Upper lobe of left lung (tissue), 6 donors: ENCODE results near the gene SH3YL1. TPM values are rescaled to one million over a fixed set of nuclear protein-coding genes. Genes with fewer than 3 reads are reported as not detected.

Source experiments
- ATAC-seq, 2 donors: fragments of 200-7000 bp; cut with Tn5 transposase; one replicate each; pipeline ENCODE4 v1.9.1; 2022; ENCODE audit warnings: mild to moderate bottlenecking in 2 of 2, moderate library complexity in 2 of 2; ENCODE audit not compliant: low FRiP score in 2 of 2
- DNase-seq, 2 donors: peaks; one replicate each; pipeline ENCODE4 v3.0.0-alpha.2; 2019 to 2020
- H3K27ac ChIP-seq, 4 donors: fragments of 200-600 bp; sonication (generic); one replicate each; pipeline ENCODE4 v1.5.1; 2016 to 2019
- H3K27me3 ChIP-seq, 4 donors: fragments of 200-600 bp; sonication (generic); one replicate each; pipeline ENCODE4 v1.5.1; 2017 to 2019
- H3K36me3 ChIP-seq, 4 donors: fragments of 200-600 bp; sonication (generic); one replicate each; pipeline ENCODE4 v1.5.1; 2016 to 2019
- H3K4me1 ChIP-seq, 4 donors: fragments of 200-600 bp; sonication (generic); one replicate each; pipeline ENCODE4 v1.5.1; 2018 to 2019
- H3K4me3 ChIP-seq, 4 donors: fragments of 200-600 bp; sonication (generic); one replicate each; pipeline ENCODE4 v1.5.1; 2017 to 2019; ENCODE audit warnings: mild to moderate bottlenecking in 2 of 4, moderate library complexity in 1 of 4
- H3K9me3 ChIP-seq, 4 donors: fragments of 200-600 bp; sonication (generic); one replicate each; pipeline ENCODE4 v1.5.1; 2018 to 2019
- EP300 ChIP-seq, 4 donors: sonication (generic); formaldehyde crosslinking; IDR thresholded peaks; one replicate each; pipeline ENCODE4 v1.5.1; 2017; ENCODE audit warnings: antibody characterized with exemption in 4 of 4, control low read depth in 2 of 4
- POLR2A ChIP-seq, 4 donors: fragments of 450-650 bp; IDR thresholded peaks; one replicate each; pipeline ENCODE4 v1.5.1; 2016 to 2017; ENCODE audit warnings: antibody characterized with exemption in 4 of 4, mild to moderate bottlenecking in 2 of 4
- POLR2AphosphoS5 ChIP-seq, 2 donors: sonication (generic); formaldehyde crosslinking; IDR thresholded peaks; one replicate each; pipeline ENCODE4 v1.5.1; 2017; ENCODE audit warnings: antibody characterized with exemption in 2 of 2
- WGBS, 2 donors: methylation state at CpG; one replicate each; pipeline ENCODE4 v1.1.5; 2017 to 2018; 5-methylcytosine and 5-hydroxymethylcytosine counted together
- total RNA-seq, 6 donors: library from RNA; depleted of rRNA in 4 of 6; stranded (reverse); fragments of >200 nt in 4 of 6; gene quantifications; one replicate each; pipeline versions ENCODE4 v1.1.0 to v1.2.1, GENCODE V29; 2016 to 2021
- TF ChIP-seq, protein P1 (sequence below), 6 experiments: fragments of 450-650 bp in 4 of 6; fragments of 200-600 bp in 2 of 6; sonication (generic) in 2 of 6; IDR thresholded peaks; one replicate each; pipeline ENCODE4 v1.5.1; 2016 to 2019; ENCODE audit warnings: antibody characterized with exemption in 6 of 6
- donor health status: DM: no; HTN: no; CAD: no; lungs with moderate emphysema.
- donor health status: DM: no; HTN: yes; CAD: no; lungs with severe emphysema.

Gene SH3YL1
- total RNA-seq, 6 donors from 2014 or later = 30.5 to 140 (median 89.2) TPM

- H3K27ac ChIP-seq = no peak overlapping the region
- TF ChIP-seq EP300 (IDR thresholded peaks at IDR 0.05) (no peak), POLR2AphosphoS5 (IDR thresholded peaks at IDR 0.05) (no peak), POLR2A (IDR thresholded peaks at IDR 0.05) (no peak)
- TF ChIP-seq, protein P1, sequence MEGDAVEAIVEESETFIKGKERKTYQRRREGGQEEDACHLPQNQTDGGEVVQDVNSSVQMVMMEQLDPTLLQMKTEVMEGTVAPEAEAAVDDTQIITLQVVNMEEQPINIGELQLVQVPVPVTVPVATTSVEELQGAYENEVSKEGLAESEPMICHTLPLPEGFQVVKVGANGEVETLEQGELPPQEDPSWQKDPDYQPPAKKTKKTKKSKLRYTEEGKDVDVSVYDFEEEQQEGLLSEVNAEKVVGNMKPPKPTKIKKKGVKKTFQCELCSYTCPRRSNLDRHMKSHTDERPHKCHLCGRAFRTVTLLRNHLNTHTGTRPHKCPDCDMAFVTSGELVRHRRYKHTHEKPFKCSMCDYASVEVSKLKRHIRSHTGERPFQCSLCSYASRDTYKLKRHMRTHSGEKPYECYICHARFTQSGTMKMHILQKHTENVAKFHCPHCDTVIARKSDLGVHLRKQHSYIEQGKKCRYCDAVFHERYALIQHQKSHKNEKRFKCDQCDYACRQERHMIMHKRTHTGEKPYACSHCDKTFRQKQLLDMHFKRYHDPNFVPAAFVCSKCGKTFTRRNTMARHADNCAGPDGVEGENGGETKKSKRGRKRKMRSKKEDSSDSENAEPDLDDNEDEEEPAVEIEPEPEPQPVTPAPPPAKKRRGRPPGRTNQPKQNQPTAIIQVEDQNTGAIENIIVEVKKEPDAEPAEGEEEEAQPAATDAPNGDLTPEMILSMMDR (IDR thresholded peaks at IDR 0.05) = no peak
- DNase-seq (no peak), ATAC-seq (no peak)
- no peak overlapping the region for H3K4me3 ChIP-seq
- peaks cover 11 to 22% (median 18%) of the 10 kb centered on the region in 4 donors for H3K4me1 ChIP-seq
- H3K36me3 ChIP-seq = no peaks in the 10 kb centered on the region
- no peaks in the 10 kb centered on the region for H3K9me3 ChIP-seq
- 76 to 82% methylated on average over 3 of the region's 3 CpGs for WGBS, 2 donors
- no peaks in the 10 kb centered on the region for H3K27me3 ChIP-seq
Measured at GRCh38 chr2:257429-257828, 6.4 kb downstream of the SH3YL1 start.

DNA sequence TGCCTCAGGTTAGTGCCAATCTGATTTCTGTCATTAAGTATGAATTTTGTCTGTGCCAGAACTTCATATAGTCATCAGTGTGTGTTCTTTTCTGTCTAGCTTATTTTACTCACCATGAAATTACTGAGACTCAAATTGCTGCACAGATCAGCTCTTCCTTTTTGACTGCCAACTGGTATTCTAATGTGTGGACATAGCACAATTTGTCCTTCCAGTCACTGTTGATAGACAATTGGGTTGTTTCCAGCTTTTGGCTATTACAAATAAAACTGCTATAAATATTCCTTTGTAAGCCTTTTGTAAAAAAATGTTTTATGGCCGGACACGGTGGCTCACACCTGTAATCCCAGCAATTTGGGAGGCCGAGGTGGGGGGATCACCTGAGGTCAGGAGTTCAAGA is 7.7 kb downstream of the SH3YL1 start:
- DNase-seq (no peak), ATAC-seq (no peak)
- 77 to 91% methylated on average over 3 of the region's 3 CpGs for WGBS, 2 donors
- Histone ChIP-seq H3K9me3 (no peaks in the 10 kb centered on the region), H3K36me3 (peaks cover 0 to 4% (median 0%) of the 10 kb centered on the region in 4 donors), H3K27ac (no peak overlapping the region), H3K4me1 (peaks cover 0 to 11% (median 10%) of the 10 kb centered on the region in 4 donors), H3K4me3 (no peak overlapping the region), H3K27me3 (no peaks in the 10 kb centered on the region)
- TF ChIP-seq POLR2A (IDR thresholded peaks at IDR 0.05) = no peak
- TF ChIP-seq, protein P1 (IDR thresholded peaks at IDR 0.05) = no peak
- TF ChIP-seq EP300 (IDR thresholded peaks at IDR 0.05) = no peak
- TF ChIP-seq POLR2AphosphoS5 (IDR thresholded peaks at IDR 0.05) = no peak

DNA sequence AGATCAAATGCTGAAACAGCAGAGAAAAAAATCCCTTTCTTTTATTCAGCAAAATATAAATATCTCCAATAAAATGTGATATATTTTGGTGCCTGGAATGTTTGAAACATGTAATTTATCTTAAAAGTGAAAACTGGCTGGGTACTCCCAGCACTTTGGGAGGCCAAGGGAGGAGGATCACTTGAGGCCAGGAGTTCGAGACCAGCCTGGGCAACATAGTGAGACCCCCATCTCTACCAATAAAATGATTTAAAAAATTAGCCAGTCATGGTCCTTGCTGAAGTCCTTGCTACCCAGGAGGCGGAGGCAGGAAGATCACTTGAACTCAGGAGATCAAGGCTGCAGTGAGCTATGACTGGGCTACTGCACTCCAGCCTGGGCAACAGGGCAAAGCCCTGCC is 8.6 kb downstream of the SH3YL1 start:
- no peaks in the 10 kb centered on the region for H3K9me3 ChIP-seq
- no peak for TF ChIP-seq POLR2AphosphoS5 (IDR thresholded peaks at IDR 0.05)
- TF ChIP-seq POLR2A (IDR thresholded peaks at IDR 0.05) = no peak
- no peak for TF ChIP-seq EP300 (IDR thresholded peaks at IDR 0.05)
- TF ChIP-seq, protein P1 (IDR thresholded peaks at IDR 0.05) = no peak
- no peak for DNase-seq

GRCh38 chr2:254241-254640 is 9.6 kb downstream of the SH3YL1 start:
- TF ChIP-seq EP300 (IDR thresholded peaks at IDR 0.05) (no peak), POLR2AphosphoS5 (IDR thresholded peaks at IDR 0.05) (no peak), POLR2A (IDR thresholded peaks at IDR 0.05) (no peak)
- TF ChIP-seq, protein P1 (IDR thresholded peaks at IDR 0.05) = no peak
- WGBS, 2 donors = 89 to 90% methylated on average over 7 of the region's 7 CpGs
- H3K9me3 ChIP-seq = no peaks in the 10 kb centered on the region

More for the DNA sequence above, 8.6 kb downstream of the SH3YL1 start:
- H3K27ac ChIP-seq = no peak overlapping the region
- H3K36me3 ChIP-seq = peaks cover 0 to 4% (median 0%) of the 10 kb centered on the region in 4 donors
- H3K27me3 ChIP-seq = no peaks in the 10 kb centered on the region
- WGBS, 2 donors = 94 to 97% methylated on average over 2 of the region's 2 CpGs
- no peak for ATAC-seq
- peaks cover 0 to 2% (median 1%) of the 10 kb centered on the region in 4 donors for H3K4me1 ChIP-seq
- H3K4me3 ChIP-seq = no peak overlapping the region

GRCh38 chr2:253202-253638 is 10.6 kb downstream of the SH3YL1 start:
- DNase-seq (no peak), ATAC-seq (no peak)
- Histone ChIP-seq H3K9me3 (no peaks in the 10 kb centered on the region), H3K4me3 (no peak overlapping the region), H3K4me1 (no peaks in the 10 kb centered on the region), H3K27ac (no peak overlapping the region), H3K36me3 (peaks cover 0 to 6% (median 6%) of the 10 kb centered on the region in 4 donors), H3K27me3 (no peaks in the 10 kb centered on the region)
- TF ChIP-seq POLR2A (IDR thresholded peaks at IDR 0.05) (no peak), EP300 (IDR thresholded peaks at IDR 0.05) (no peak), POLR2AphosphoS5 (IDR thresholded peaks at IDR 0.05) (no peak)
- TF ChIP-seq, protein P1 (IDR thresholded peaks at IDR 0.05) = no peak
- 88 to 95% methylated on average over 8 of the region's 8 CpGs for WGBS, 2 donors

More at GRCh38 chr2:254241-254640, 9.6 kb downstream of the SH3YL1 start:
- DNase-seq (no peak), ATAC-seq (no peak)
- Histone ChIP-seq H3K36me3 (peaks cover 0 to 6% (median 4%) of the 10 kb centered on the region in 4 donors), H3K27me3 (no peaks in the 10 kb centered on the region), H3K4me3 (no peak overlapping the region), H3K27ac (no peak overlapping the region), H3K4me1 (no peaks in the 10 kb centered on the region)
